ENCODE results near the gene CH25H.

DNA sequence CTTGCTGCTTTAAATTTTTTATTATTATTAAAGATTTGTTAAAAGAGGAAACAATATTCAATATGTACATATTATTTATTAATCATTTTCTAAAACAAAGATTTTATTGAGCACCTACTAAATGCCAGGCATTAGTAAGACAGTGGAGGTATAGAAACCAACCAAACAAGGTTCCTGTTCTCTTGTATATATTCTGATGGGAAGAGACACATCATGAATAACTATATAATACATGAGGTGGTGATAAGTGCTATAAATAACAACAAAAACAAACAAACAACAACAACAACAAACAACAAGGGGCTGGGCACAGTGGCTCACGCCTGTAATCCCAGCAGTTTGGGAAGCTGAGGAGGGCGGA is 45.1 kb upstream of the CH25H start:
- TF ChIP-seq GATA3 (IDR thresholded peaks at IDR 0.05; ENCODE audit: low read depth, low read length) (no peak), GATA2 (IDR thresholded peaks at IDR 0.05; ENCODE audit: low read depth, low read length) (no peak)

All from SH-SY5Y (cell line).